ENCODE data around the gene P2RY2. TPM values are rescaled to one million over a fixed set of nuclear protein-coding genes. Genes with fewer than 3 reads are reported as not detected.

The P2RY2 gene
- total and polyA plus RNA-seq, 9 of the 15 experiments (the other 6 are each of a cell fraction or from before 2014, with no cell fraction given): not detected

DNA sequence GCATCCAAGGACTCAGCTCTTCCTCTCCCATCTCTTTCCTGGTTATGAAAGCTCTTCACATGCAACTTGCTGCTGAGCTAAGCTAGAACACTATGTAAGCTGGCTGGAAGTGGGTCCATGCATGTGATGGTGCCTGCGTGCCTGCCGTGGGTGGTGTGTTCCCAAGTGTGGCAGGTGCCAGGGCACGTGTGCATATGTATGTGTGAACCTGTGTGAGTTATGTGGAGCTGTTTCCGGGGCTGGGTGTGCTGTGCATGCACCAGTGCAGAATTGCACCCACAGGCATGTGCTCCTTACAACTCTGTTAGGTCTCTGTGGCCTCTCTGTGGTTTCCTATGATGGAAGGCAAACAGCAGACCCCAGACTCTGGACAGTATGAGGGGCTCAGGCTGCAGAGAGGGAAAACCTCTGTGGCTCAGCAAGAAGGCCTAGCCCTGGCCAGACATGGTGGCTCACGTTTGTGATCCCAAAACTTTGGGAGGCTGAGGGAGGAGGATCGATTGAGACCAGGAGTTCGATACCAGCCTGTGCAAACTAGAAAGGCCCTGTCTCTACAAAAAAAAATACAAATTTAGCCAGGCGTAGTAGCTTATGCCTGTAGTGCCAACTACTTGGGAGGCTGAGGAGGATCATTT is 49.9 kb downstream of the P2RY2 start:
- in situ Hi-C loops (cut with MboI): no loop called here
- H3K9me3 ChIP-seq (replicated peaks; ENCODE audit: control insufficient read depth, insufficient read depth, low read depth, low read length): no peaks in the 10 kb centered on the region
- intact Hi-C loops (cut with micrococcal nuclease): no loop called here
- peaks cover 0 to 22% of the 10 kb centered on the region in 2 experiments; a peak in 3 of 5 replicates for H3K4me1 ChIP-seq (replicated peaks in 1 of 2; ENCODE audit: control insufficient read depth in 2 of 2, insufficient read depth in 2 of 2, low read length in 2 of 2)
- FAIRE-seq (no peak), ATAC-seq (no peak), DNase-seq (ENCODE audit: extremely low read depth in 1 of 4, low spot score in 3 of 4) (no peak)
- WGBS (ENCODE audit: insufficient coverage, low coverage, missing lambda C conversion rate): 1% methylated on average over 7 of the region's 8 CpGs
- H3K36me3 ChIP-seq (ENCODE audit: control insufficient read depth, insufficient read depth, low read length): no peaks in the 10 kb centered on the region
- CTCF ChIA-PET (ENCODE audit: low intra/inter-chr PET ratio): no interaction called here
- H2AFZ ChIP-seq (ENCODE audit: low read depth, low read length): no peak overlapping the region
- H3K4me2 ChIP-seq (ENCODE audit: insufficient read depth, low read length): no peak overlapping the region
- BruUV-seq (replicated peaks): no TSS peak
- H3K9ac ChIP-seq (ENCODE audit: insufficient read depth in 1 of 2, low read depth in 2 of 2, low read length in 2 of 2): no peak overlapping the region
- peaks cover 33 to 88% of the 10 kb centered on the region in 2 experiments for H3K27me3 ChIP-seq (ENCODE audit: control insufficient read depth in 2 of 2, insufficient read depth in 2 of 2, low read length in 2 of 2)
- no peaks in the 10 kb centered on the region for H3K9me1 ChIP-seq (ENCODE audit: control insufficient read depth, insufficient read depth, low read length)
- H4K20me1 ChIP-seq (replicated peaks; ENCODE audit: control insufficient read depth, insufficient read depth, low read length): no peaks in the 10 kb centered on the region
- H3K4me3 ChIP-seq: no peak overlapping the region
- POLR2A ChIA-PET: interaction anchor here (0.8 to 1.4 kb wide), 2 partner anchors 9 to 33 kb away, joined by 3 to 5 read pairs; no protein-coding TSS in a partner anchor
- TF ChIP-seq CCNT2 (IDR thresholded peaks at IDR 0.05; ENCODE audit: borderline replicate concordance, extremely low read depth, insufficient read length, low read depth, low read length): no peak
- TF ChIP-seq EZH2 (IDR thresholded peaks at IDR 0.05; ENCODE audit: borderline replicate concordance, low read depth, low read length): no peak
- TF ChIP-seq ARID3B (CRISPR knock-in tag; IDR thresholded peaks at IDR 0.05; ENCODE audit: borderline replicate concordance): no peak
- H3K27ac ChIP-seq (ENCODE audit: extremely low read depth, low read depth, low read length): no peak overlapping the region
- H3K79me2 ChIP-seq (ENCODE audit: control insufficient read depth, insufficient read depth, low read length): no peaks in the 10 kb centered on the region

Measured in K562 (cell line).